ENCODE results near the gene CYP4F3. TPM values are rescaled to one million over a fixed set of nuclear protein-coding genes. Genes with fewer than 3 reads are reported as not detected.

The CYP4F3 gene
- total RNA-seq, 1 experiment from 2014 or later: 0.04 TPM

- DNase-seq (ENCODE audit: low spot score) (no peak), ATAC-seq (no peak)
- Mint-ChIP-seq H3K4me3 (no peak overlapping the region), H3K36me3 (peaks cover 38% of the 10 kb centered on the region), H3K27ac (no peak overlapping the region), H3K27me3 (ENCODE audit: low read depth) (peaks cover 5% of the 10 kb centered on the region), H3K4me1 (no peaks in the 10 kb centered on the region), H3K9me3 (peaks cover 68% of the 10 kb centered on the region)
- ChIA-PET CTCF (interaction anchor here (0.7 kb wide), 1 partner anchor 107 kb away, joined by 3 read pairs; no protein-coding TSS in a partner anchor), POLR2A (interaction anchor here (0.6 kb wide), 1 partner anchor 62 kb away, joined by 3 read pairs; no protein-coding TSS in a partner anchor)
- no peak for TF ChIP-seq RELA (CRISPR knock-in tag; IDR thresholded peaks at IDR 0.05; ENCODE audit: borderline replicate concordance)
- TF ChIP-seq MAX (CRISPR knock-in tag; IDR thresholded peaks at IDR 0.05): no peak
- TF ChIP-seq STAT6 (CRISPR knock-in tag; conservative IDR thresholded peaks at IDR 0.05; ENCODE audit: low read depth): no peak
- TF ChIP-seq E2F4 (CRISPR knock-in tag; IDR thresholded peaks at IDR 0.05; ENCODE audit: borderline replicate concordance, low read depth): no peak
- TF ChIP-seq FOXJ3 (CRISPR knock-in tag; IDR thresholded peaks at IDR 0.05; ENCODE audit: borderline replicate concordance): no peak
- TF ChIP-seq FOXK1 (CRISPR knock-in tag; IDR thresholded peaks at IDR 0.05): no peak
- TF ChIP-seq MLX (CRISPR knock-in tag; IDR thresholded peaks at IDR 0.05): no peak
- no peak for TF ChIP-seq JUN (CRISPR knock-in tag; IDR thresholded peaks at IDR 0.05)
- no peak for TF ChIP-seq ESRRA (CRISPR knock-in tag; IDR thresholded peaks at IDR 0.05; ENCODE audit: borderline replicate concordance)
- no peak for TF ChIP-seq NFATC4 (CRISPR knock-in tag; IDR thresholded peaks at IDR 0.05)
- no peak for TF ChIP-seq SMAD4 (CRISPR knock-in tag; IDR thresholded peaks at IDR 0.05)
- TF ChIP-seq TP53 (CRISPR knock-in tag; IDR thresholded peaks at IDR 0.05): no peak
- TF ChIP-seq ZNF512 (CRISPR knock-in tag; IDR thresholded peaks at IDR 0.05; ENCODE audit: borderline replicate concordance): no peak
- no peak for TF ChIP-seq ZNF396 (CRISPR knock-in tag; IDR thresholded peaks at IDR 0.05; ENCODE audit: borderline replicate concordance)
- TF ChIP-seq ATF2 (CRISPR knock-in tag; IDR thresholded peaks at IDR 0.05; ENCODE audit: borderline replicate concordance, low read depth): no peak
- no peak for TF ChIP-seq E2F1 (CRISPR knock-in tag; IDR thresholded peaks at IDR 0.05)
- TF ChIP-seq ZMAT4 (CRISPR knock-in tag; IDR thresholded peaks at IDR 0.05): no peak
- no peak for TF ChIP-seq TEAD1 (CRISPR knock-in tag; IDR thresholded peaks at IDR 0.05)
Measured at GRCh38 chr19:15702534-15702930, 61.8 kb downstream of the CYP4F3 start.

Other genes with a start within 250 kb of the CYP4F3 start
- gene AKAP8L, start 221.9 kb upstream of the CYP4F3 start, total RNA-seq (2021): 184 to 231 TPM (median 184 TPM) in 3 replicates
- 37.6 to 43.9 TPM (median 40.6 TPM) in 3 replicates for gene WIZ, start 190.9 kb upstream of the CYP4F3 start, total RNA-seq (2021)
- 1.2 to 2.3 TPM (median 1.6 TPM) in 3 replicates for gene RASAL3, start 176.4 kb upstream of the CYP4F3 start, total RNA-seq (2021)
- not detected in 3 replicates for gene PGLYRP2, start 161.4 kb upstream of the CYP4F3 start, total RNA-seq (2021)
- 1.2 to 1.7 TPM (median 1.5 TPM) in 3 replicates for gene CYP4F22, start 132.4 kb upstream of the CYP4F3 start, total RNA-seq (2021)
- not detected in 3 replicates for gene CYP4F8, start 25.7 kb upstream of the CYP4F3 start, total RNA-seq (2021)
- gene CYP4F12, start 32.2 kb downstream of the CYP4F3 start, total RNA-seq (2021): not detected in 3 replicates
- gene OR10H2, start 87.1 kb downstream of the CYP4F3 start, total RNA-seq (2021): not detected in 3 replicates
- not detected in 3 replicates for gene OR10H3, start 97.1 kb downstream of the CYP4F3 start, total RNA-seq (2021)
- not detected in 3 replicates for gene OR10H5, start 146.8 kb downstream of the CYP4F3 start, total RNA-seq (2021)
- not detected in 3 replicates for gene OR10H1, start 174.8 kb downstream of the CYP4F3 start, total RNA-seq (2021)